ELF-1 (cell line): ENCODE data around the gene TMEFF2.

Experiments
- DNase-seq: peaks from one replicate; pipeline ENCODE4 v3.0.0-alpha.2; 2016; ENCODE audit warnings: low read depth, low spot score

Gene TMEFF2

DNA sequence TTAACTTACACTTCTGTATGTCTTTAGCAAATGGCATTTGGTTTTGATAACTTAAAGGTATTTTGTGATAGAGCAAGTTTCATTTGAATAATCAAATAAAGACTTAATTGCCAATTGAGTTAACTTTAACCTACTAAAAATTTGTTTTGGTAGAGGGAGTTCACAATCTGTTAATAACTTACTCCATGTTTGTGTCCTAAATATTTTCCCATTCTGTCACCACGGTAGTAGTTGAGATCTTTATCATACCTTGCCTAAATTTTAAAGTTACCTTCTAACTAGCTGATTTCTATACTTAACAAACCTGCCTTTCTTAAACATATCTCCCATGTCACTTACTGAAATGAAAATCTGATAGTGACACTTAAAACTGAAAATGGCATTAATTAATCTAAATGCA is 127.1 kb downstream of the TMEFF2 start:
- DNase-seq: no peak

GRCh38 chr2:192064459-192064858 is 130.3 kb downstream of the TMEFF2 start:
- DNase-seq: no peak

DNA sequence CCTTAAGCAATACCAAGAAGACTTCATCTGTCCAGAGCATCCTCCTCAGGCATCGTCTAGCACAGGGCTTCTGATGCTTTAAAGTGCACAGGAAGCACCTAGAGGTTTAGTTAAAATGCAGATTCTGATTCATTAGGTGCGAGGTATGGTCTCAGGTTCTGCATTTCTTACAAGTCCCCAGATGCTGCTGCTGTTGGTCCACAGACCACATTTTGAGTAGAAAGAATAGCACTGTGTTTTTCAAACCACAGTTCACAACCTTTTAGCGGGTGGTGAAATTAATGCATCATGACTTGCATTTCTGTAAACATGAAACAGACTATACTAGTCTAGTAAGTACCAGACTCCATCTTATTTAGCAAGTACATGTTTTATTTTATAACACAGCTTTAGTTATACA is 134.6 kb downstream of the TMEFF2 start:
- no peak for DNase-seq

DNA sequence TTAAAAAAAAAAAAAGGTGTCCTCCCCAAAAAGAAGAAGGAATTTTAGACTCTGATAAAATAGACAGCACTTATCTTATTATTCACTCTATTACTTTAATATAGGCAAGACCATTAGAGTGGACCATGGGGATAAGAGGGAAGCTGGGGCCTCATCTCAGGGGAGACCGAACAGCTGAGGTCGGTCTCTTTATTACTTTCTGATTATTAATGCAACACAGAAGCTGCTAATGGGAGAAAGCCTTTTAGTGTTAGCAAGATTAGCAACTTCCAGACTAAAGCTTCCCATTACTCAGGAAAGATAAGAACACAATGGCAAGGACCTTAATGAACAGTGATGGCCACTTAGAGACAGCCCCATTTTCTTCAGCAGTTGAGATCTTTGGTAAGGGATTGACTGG is 135.5 kb downstream of the TMEFF2 start:
- no peak for DNase-seq

DNA sequence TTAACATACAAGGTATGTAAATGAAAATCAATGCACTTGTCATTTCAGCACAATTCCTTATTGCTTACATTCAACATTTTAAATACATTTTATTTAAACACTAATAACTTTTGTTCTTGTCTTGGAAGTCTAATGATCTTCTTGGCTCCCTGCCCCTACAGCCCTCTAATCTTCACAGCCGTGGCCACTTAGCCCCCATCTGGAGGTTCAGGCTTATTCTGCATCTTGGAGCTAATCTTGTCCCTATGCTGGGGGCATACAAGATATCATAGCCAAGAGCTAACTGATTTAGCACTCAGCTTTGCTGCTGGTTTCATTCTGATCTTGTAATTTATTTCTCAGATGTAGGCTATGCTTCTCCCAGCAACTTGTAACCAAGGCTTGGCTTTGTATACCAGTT is 140.8 kb downstream of the TMEFF2 start:
- no peak for DNase-seq

DNA sequence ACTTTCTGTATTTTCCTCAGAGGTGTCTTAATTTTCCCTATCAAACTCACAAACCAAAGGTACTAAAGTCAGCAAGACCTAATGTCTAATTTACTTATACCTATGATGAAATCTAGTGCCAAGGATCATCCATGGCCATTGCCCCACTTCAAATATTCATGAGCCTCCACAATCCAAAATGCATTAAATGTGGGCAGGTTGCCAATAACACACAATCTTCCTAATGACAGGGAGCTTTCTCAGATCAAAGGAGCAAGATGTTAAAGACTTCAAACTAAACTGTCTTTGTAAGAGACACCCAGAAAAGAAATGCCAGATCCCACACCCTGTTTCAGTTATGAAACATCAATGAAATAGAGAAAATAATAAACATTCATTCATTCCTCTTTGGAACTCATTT is 143.2 kb downstream of the TMEFF2 start:
- DNase-seq: no peak

DNA sequence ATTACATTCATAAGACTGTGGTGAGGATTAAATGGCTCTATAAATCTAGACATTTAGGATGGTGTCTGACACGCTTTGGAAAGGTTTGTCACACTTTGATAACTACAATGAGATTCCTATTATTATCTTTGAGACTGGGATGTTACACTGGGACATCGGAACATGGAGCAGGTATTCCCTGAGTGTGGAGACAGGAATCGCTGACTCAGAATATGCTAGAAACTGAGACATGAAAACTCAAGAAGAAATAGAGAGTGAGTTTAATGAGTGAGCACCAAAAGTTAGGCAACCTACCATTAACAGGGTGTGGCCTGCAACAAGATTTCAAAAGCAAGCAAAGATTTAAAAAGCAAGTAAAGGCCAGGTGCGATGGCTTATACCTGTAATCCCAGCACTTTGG is 145.4 kb downstream of the TMEFF2 start:
- no peak for DNase-seq

GRCh38 chr2:192047315-192048107 is 147.2 kb downstream of the TMEFF2 start:
- DNase-seq: no peak

GRCh38 chr2:192044496-192044895 is 150.2 kb downstream of the TMEFF2 start:
- no peak for DNase-seq

DNA sequence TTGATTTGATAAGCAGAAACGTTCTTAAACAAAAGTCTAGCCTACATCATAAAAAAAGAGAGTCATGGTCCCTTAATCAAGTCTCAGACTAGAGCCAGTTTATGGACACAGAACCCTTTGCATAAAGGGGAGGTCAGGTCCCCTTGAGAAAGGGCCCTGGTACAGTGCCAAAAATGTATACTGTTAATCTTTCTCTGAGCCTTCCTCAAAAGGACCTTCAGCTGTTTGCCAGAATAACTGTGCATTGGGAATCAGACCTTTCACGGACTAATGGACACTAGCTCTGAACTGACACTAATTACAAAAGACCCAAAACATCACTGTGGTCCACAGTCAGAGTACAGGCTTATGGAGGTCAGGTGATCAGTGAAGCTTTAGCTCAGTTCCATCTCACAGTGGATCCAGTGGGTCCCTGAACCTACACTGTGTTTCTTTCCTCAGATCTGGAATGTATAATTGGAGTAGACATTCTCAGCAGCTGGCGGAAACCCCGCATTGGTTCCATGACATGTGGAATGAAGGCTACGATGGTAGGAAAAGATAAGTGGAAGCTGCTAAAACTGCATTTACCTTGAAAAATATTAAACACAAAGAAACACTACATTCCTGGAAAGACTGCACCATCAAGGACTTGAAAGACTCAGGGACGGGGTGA is 151.4 kb downstream of the TMEFF2 start:
- DNase-seq: no peak

DNA sequence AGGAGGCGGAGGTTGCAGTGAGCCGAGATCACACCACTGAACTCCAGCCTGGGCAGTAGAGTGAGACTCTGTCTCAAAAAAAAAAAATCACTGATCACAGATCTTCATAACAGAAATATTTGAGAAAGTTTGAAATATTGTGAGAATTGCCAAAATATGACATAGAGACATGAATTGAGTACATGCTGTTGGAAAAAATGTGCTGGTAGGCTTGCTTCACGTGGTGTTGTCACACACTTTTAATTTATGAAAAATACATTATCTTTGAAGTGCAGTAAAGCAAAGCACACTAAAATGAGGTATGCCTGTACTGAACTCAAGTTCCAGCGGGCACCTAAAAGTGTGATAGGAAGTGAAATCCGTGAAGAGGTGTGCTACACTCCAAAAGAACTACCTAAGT is 152.6 kb downstream of the TMEFF2 start:
- DNase-seq: no peak

GRCh38 chr2:192038110-192038509 is 156.6 kb downstream of the TMEFF2 start:
- DNase-seq: no peak

- DNase-seq: no peak
These were observed 158.8 kb downstream of the TMEFF2 start for GRCh38 chr2:192035731-192036442.

DNA sequence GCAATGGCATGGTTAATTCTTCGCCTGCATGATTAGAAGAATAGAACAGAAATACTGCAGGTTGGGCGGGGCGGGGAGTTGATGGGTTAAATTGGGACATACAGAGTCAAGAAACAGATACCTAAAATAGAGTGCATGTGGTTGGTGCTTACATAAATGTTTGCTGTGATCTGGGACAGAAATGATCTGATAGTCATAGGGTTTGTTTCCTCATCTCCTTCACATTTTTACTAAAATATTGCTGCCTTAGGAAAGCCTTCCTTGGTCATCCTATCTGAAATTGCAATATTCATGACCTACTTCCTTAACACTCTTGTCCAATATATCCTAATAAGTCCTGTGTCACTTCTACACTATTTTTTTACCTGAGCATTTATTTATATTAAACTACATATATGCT is 163.9 kb downstream of the TMEFF2 start:
- no peak for DNase-seq

DNA sequence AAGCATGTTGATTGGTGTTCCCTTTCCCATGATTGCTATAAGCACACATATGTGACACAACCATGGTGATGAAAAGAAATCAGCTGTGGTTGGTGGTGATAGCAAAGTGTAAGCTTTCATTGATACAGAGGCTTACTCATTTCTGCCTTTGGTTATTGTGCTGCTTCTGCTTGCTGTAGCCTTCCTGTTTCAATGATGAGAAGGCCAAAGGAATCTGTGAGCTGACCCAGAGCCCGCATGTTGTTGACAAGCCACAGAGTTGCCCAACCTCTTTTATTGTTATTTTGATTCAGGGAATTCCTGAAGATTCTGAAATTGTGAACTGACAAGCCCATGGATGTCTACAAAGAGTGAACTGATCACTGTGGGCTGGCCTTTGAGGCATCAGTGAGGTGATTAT is 164.4 kb downstream of the TMEFF2 start:
- DNase-seq: peak; percentile 6

DNA sequence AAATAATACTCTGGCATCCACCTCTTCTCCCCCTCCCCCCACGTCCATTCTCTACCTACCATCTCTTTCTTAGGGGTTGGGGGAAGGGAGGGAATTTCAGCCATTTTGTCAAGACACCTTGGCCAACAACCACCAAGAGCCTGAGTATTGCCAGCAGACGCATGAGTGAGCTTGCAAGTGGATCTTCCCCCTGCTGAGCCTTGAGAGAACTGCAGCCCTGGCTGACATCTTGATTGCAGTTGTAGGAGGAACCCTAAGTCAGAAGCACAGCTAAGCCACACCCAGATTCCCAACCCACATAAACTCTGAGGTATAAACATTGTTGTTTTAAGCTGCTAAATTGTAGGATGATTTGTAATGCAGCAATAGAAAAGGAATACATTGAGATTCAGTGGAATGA is 165.6 kb downstream of the TMEFF2 start:
- peak; percentile 47 for DNase-seq

- no peak for DNase-seq
These were observed 168.0 kb downstream of the TMEFF2 start for GRCh38 chr2:192026825-192027120.

GRCh38 chr2:192026059-192026824 is 168.5 kb downstream of the TMEFF2 start:
- no peak for DNase-seq

GRCh38 chr2:192025637-192026036 is 169.1 kb downstream of the TMEFF2 start:
- no peak for DNase-seq

DNA sequence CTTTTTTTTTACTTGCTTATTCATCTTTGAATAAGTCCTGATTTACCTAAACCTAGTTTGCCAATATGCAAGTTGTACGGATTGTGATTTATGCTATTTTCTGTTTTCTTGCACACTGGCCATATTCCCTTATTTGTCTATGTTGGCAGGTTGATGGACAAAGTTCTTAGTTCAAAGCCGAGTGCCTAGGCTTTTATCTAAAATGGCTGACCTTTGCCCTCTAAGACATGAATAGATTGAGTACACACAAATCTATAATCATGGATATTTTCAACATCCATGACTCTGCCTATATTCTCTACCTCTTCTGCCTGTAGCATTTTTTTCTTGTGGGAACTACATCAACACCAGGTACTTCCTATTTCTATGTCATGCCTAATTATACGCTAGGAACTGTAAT is 171.7 kb downstream of the TMEFF2 start:
- no peak for DNase-seq

DNA sequence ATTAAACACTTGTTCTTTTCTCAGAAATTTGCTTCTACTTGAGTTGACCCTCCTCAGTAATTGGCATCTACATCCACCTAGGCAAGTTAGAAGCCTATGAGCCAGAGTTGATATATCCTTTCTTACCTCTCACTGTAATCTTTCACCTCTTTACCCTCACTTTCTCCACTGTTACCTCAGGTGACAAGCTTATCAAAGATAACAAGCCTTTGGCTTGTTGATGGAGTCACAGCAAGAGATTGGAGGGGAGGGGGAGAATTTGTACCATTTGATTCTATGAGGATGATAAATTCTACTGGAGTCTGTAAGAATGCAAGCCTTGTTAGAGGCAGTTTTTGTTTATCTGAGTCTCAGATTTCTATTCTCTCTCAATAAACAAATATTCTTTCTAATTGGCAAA is 176.9 kb downstream of the TMEFF2 start:
- DNase-seq: no peak

DNA sequence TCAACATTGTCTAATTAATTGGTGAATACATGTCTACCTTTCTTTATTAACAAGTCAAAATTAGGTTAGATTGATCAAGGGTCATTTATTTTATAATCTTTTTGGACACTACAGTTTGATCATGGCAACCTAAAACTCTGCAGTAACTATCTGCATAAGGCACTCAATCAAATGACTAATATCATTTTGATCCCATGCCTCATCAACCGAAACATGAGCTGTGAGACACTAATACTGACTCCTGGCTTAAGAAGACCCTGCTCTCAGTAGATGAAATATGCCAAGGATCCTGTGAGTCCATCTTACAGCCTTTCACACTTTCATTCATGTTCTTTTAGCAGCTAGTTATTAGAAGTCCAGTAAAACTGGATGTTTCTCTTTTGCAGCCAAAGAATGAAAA is 178.5 kb downstream of the TMEFF2 start:
- no peak for DNase-seq
